Osteoblast (primary cell): Measurements from ENCODE around the gene MILR1. TPM values are rescaled to one million over a fixed set of nuclear protein-coding genes. Genes with fewer than 3 reads are reported as not detected.
A peak's percentile ranks its signal among the peaks of the same experiment; 100 is the strongest.

ENCODE experiments used
- DNase-seq: peaks from one replicate; pipeline ENCODE4 v3.0.0; 2011; ENCODE audit warnings: low spot score, mixed read lengths; ENCODE audit not compliant: insufficient read length; ENCODE audit errors: missing footprints
- H2AFZ ChIP-seq: 2 replicates; pipeline ENCODE4 v1.6.0; 2011; ENCODE audit warnings: mild to moderate bottlenecking, low read length
- H3K27ac ChIP-seq: 2 replicates; pipeline ENCODE4 v1.5.1; 2011; ENCODE audit warnings: mild to moderate bottlenecking, low read depth, low read length, moderate library complexity
- H3K27me3 ChIP-seq: 2 replicates; pipeline ENCODE4 v1.6.0; 2012; ENCODE audit warnings: mild to moderate bottlenecking, control low read depth, inconsistent platforms, low read length, moderate library complexity; ENCODE audit not compliant: insufficient read depth
- H3K36me3 ChIP-seq: 2 replicates; pipeline ENCODE4 v1.5.1; 2011; ENCODE audit warnings: mild to moderate bottlenecking, low read length, control low read depth, moderate library complexity; ENCODE audit not compliant: insufficient read depth
- H3K4me1 ChIP-seq: 2 replicates; pipeline ENCODE4 v1.5.1; 2011; ENCODE audit warnings: mild to moderate bottlenecking, low read length, control low read depth, moderate library complexity; ENCODE audit not compliant: insufficient read depth
- H3K4me2 ChIP-seq: 2 replicates; pipeline ENCODE4 v1.6.0; 2011; ENCODE audit warnings: mild to moderate bottlenecking, low read length; ENCODE audit not compliant: insufficient read depth
- H3K4me3 ChIP-seq: fragments of 200-600 bp; sonication (generic); 3 replicates; pipeline ENCODE4 v1.5.1; 2012; ENCODE audit warnings: mild to moderate bottlenecking, low read length, inconsistent platforms; ENCODE audit not compliant: insufficient read depth
- H3K79me2 ChIP-seq: 2 replicates; pipeline ENCODE4 v1.6.0; 2012; ENCODE audit warnings: mild to moderate bottlenecking, low read length, control low read depth, inconsistent platforms; ENCODE audit not compliant: insufficient read depth
- H3K9me3 ChIP-seq: 2 replicates; pipeline ENCODE4 v1.5.1; 2011; ENCODE audit warnings: low read depth, low read length, control low read depth
- H4K20me1 ChIP-seq: 2 replicates; pipeline ENCODE4 v1.6.0; 2012; ENCODE audit warnings: mild to moderate bottlenecking, low read length, control low read depth; ENCODE audit not compliant: insufficient read depth
- total RNA-seq: library from RNA; depleted of rRNA; stranded (reverse); fragments of >200 nt; gene quantifications from 2 replicates; pipeline ENCODE4 v1.2.3, GENCODE V29; 2012
- TF ChIP-seq, protein P1 (sequence below): IDR thresholded peaks from 2 replicates; pipeline ENCODE4 v1.5.1; 2011; ENCODE audit warnings: mild to moderate bottlenecking, low read depth, low read length, moderate library complexity; ENCODE audit errors: extremely low read depth

Gene MILR1, protein sequence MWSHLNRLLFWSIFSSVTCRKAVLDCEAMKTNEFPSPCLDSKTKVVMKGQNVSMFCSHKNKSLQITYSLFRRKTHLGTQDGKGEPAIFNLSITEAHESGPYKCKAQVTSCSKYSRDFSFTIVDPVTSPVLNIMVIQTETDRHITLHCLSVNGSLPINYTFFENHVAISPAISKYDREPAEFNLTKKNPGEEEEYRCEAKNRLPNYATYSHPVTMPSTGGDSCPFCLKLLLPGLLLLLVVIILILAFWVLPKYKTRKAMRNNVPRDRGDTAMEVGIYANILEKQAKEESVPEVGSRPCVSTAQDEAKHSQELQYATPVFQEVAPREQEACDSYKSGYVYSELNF
- total RNA-seq: 12.3 and 27.7 TPM in 2 replicates

DNA sequence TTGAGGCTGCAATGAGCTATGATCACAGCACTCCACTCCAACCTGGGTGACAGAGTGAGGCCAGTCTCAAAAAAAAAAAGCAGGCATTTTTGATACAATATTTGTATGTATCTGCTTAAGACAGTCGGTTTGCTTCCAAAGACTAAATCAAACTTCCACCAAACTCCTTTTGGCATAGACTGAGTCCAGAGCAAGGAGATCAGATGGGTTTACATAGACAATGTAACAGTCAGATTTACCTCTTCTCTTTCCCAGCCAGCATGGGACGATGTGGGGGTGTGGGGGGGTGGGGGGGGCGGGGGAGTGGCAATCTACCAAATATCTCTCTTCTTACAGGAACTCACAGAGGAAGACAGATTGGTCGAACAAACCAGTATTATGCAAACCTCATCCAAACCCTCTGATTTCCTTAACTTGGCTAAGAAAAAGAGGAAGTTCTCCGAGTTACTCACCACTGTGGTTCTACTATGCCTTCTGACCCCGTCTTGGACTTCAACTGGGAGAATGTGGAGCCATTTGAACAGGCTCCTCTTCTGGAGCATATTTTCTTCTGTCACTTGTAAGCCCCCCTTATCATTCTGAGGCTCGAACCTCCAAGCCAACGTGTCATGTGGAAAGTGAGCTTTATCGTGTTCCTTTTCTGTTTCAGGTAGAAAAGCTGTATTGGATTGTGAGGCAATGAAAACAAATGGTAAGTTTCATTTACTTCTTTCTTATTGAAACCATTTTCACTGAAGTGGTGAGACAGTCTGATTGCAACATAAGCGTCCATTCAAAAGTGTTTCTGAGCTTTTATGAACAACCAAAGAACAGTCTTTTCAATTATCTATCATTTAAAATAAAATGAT is at the start of gene MILR1:
TSS of gene MILR1 (plus strand) at position 451 of the 848 bp plus-strand sequence. CDS start at position 505, 54 bp downstream.
- peak within 1 kb of the TSS; percentile 78 for H2AFZ ChIP-seq
- H4K20me1 ChIP-seq: no peaks in the 10 kb centered on the region
- H3K27ac ChIP-seq: peak within 1 kb of the TSS; percentile 67
- peak within 1 kb of the TSS; percentile 77 for H3K4me2 ChIP-seq
- TF ChIP-seq, protein P1, sequence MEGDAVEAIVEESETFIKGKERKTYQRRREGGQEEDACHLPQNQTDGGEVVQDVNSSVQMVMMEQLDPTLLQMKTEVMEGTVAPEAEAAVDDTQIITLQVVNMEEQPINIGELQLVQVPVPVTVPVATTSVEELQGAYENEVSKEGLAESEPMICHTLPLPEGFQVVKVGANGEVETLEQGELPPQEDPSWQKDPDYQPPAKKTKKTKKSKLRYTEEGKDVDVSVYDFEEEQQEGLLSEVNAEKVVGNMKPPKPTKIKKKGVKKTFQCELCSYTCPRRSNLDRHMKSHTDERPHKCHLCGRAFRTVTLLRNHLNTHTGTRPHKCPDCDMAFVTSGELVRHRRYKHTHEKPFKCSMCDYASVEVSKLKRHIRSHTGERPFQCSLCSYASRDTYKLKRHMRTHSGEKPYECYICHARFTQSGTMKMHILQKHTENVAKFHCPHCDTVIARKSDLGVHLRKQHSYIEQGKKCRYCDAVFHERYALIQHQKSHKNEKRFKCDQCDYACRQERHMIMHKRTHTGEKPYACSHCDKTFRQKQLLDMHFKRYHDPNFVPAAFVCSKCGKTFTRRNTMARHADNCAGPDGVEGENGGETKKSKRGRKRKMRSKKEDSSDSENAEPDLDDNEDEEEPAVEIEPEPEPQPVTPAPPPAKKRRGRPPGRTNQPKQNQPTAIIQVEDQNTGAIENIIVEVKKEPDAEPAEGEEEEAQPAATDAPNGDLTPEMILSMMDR: no peak
- H3K4me3 ChIP-seq: peak within 1 kb of the TSS; percentile 47
- H3K9me3 ChIP-seq: no peaks in the 10 kb centered on the region
- H3K4me1 ChIP-seq: peaks cover 20% of the 10 kb centered on the region
- H3K79me2 ChIP-seq: no peaks in the 10 kb centered on the region
- no peaks in the 10 kb centered on the region for H3K27me3 ChIP-seq
- H3K36me3 ChIP-seq: no peaks in the 10 kb centered on the region
- peak; percentile 86 for DNase-seq

DNA sequence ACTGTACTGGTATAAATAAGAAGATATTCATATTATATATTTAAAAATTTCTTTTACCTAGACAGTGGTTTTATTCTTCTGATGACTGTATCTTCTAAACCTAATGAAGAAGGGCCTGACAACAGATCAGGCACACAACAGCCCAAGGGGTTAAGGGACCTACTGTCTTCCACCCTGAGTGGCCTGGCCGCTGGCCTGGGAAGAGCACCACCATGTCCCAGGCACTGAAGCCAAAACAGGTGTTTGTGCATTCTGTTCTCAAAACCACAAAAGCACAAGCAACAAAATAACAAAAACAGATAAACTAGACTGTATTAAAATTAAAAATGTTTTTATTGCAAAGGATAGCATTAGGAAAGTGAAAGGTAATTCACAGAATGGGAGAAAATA is 49.2 kb upstream of the MILR1 start:
- Histone ChIP-seq H3K9me3 (peaks cover 1% of the 10 kb centered on the region), H2AFZ (no peak overlapping the region), H3K27ac (no peak overlapping the region), H3K79me2 (no peaks in the 10 kb centered on the region), H3K27me3 (no peaks in the 10 kb centered on the region), H3K4me1 (no peaks in the 10 kb centered on the region), H3K4me3 (no peak overlapping the region), H3K36me3 (no peaks in the 10 kb centered on the region), H3K4me2 (no peak overlapping the region), H4K20me1 (no peaks in the 10 kb centered on the region)
- TF ChIP-seq, protein P1: no peak
- no peak for DNase-seq

DNA sequence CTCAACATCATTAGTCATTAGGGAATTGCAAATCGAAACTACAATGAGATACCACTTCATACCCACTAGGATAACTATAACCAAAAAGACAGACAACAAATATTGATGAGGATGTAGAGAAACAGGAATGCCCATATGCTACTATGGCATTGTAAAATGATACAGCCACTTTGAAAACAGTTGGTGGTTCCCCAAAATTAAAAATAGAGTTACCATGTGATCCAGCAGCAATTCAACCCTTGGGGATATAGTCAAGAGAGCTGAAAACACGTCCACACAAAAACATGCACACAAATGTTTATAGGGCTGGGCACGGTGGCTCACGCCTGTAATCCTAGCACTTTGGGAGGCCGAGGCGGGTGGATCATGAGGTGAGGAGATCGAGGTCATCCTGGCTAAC is 48.3 kb upstream of the MILR1 start:
- Histone ChIP-seq H3K4me1 (no peaks in the 10 kb centered on the region), H3K27me3 (no peaks in the 10 kb centered on the region), H4K20me1 (no peaks in the 10 kb centered on the region), H3K4me3 (no peak overlapping the region), H3K79me2 (no peaks in the 10 kb centered on the region), H3K4me2 (no peak overlapping the region), H3K36me3 (no peaks in the 10 kb centered on the region), H3K27ac (no peak overlapping the region), H2AFZ (no peak overlapping the region), H3K9me3 (peaks cover 1% of the 10 kb centered on the region)
- DNase-seq: no peak
- TF ChIP-seq, protein P1: no peak
